HS-27A (cell line): ENCODE measurements around the gene TAF5.
"Not testable (repeated sequence)": the region's sequence is repeated elsewhere in the genome, so short reads cannot be mapped to it uniquely, and the experiment has no call there.

Experiments used
- DNase-seq: peaks from one replicate; pipeline ENCODE4 v3.0.0-alpha.2; 2012; ENCODE audit warnings: low read depth, missing footprints

TAF5 gene

GRCh38 chr10:103413564-103413963 lies 45.8 kb downstream of the TAF5 start:
- DNase-seq, result no peak

GRCh38 chr10:103415581-103415980 lies 47.8 kb downstream of the TAF5 start:
- DNase-seq, result no peak

DNA sequence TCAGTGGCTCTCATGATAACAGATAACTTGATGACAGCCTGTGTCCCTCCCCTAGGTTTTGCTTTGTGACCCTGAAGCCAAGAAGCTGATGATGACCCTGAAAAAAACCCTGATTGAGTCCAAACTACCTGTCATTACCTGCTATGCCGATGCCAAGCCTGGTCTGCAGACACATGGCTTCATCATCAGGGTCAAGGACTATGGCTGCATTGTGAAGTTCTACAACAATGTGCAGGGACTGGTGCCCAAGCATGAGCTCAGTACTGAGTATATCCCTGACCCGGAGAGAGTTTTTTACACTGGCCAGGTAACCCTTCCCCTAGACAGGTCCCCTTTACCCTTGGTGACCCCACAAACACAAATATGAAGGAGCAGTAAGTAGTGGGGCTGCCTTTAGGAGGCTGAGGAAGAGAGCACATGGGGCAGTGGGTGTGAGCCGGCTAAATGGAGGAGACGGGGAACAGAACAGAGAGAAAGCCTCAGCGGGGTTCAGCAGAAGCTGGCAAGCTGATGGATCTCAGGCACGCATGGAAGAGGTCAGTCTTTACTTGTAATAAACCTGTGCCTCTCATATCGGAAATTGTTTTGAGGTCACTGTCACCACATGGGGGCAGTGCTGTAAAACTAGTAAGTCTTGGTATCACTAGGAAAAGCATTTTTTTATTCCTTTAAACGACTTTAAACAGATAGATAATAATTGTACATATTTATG lies 48.8 kb downstream of the TAF5 start:
- DNase-seq, result no peak

DNA sequence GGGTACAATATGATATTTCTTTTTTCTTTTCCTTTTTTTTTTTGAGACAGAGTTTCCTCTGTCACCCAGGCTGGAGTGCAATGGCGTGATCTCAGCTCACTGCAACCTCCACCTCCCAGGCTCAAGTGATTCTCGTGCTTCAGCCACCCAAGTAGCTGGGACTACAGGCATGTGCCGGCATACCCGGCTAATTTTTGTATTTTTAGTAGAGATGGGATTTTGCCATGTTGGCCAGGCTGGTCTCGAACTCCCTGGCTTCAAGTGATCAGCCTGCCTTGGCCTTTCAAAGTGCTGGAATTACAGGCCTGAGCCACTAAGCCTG lies 49.3 kb downstream of the TAF5 start:
- DNase-seq, result not testable (repeated sequence)

DNA sequence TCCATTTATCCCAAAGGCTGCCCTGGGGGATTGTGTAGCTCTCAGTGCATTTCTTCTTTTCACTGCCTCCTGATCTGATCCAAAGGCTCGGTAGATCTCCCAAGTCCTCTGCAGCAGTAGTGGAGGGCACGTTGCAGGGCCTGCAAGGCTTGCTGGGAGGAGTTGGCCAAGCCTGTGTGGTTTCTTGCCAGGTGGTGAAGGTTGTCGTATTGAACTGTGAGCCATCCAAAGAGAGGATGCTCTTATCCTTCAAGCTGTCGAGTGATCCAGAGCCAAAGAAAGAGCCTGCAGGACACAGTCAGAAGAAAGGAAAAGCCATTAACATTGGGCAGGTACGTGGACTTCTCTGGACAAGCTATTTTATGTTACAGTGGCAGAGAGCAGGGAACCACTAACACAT lies 49.8 kb downstream of the TAF5 start:
- DNase-seq, result no peak

- no peak for DNase-seq
These were observed 51.3 kb downstream of the TAF5 start for GRCh38 chr10:103419101-103419500.

DNA sequence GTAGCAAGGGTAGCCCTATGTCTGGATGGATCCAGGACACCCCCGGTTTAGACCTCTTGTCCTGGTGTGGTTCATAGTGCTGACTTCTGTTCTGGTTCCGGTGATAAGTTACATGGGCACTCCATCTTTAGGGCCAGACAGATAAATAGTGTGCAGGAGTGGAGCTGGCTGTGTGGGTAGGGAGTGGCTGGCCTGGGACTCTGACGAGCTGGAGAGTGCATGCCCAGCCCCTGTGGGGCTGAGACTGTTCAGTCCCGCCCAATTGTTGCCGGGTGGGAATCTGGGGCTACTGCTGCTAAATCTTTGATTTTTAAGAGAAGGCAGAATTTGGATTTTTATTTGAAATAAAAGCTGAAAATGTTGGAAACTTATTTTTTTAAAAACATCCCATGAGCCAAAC lies 56.0 kb downstream of the TAF5 start:
- no peak for DNase-seq

DNA sequence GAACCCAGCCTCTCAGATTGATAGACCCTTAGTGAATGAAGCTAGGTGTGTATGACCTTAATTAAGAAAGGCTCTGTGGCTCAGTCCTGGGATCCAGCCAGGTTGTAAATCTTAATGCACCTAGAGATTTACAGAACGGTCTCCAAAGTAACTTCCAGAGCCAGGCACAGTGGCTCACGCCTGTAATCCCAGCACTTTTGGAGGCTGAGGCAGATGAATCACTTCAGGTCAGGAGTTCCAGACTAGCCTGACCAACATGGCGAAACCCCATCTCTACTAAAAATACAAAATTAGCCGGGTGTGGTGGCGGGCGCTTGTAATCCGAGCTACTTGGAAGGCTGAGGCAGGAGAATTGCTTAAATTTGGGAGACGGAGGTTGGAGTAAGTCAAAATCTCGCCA lies 60.1 kb downstream of the TAF5 start:
- no peak for DNase-seq

DNA sequence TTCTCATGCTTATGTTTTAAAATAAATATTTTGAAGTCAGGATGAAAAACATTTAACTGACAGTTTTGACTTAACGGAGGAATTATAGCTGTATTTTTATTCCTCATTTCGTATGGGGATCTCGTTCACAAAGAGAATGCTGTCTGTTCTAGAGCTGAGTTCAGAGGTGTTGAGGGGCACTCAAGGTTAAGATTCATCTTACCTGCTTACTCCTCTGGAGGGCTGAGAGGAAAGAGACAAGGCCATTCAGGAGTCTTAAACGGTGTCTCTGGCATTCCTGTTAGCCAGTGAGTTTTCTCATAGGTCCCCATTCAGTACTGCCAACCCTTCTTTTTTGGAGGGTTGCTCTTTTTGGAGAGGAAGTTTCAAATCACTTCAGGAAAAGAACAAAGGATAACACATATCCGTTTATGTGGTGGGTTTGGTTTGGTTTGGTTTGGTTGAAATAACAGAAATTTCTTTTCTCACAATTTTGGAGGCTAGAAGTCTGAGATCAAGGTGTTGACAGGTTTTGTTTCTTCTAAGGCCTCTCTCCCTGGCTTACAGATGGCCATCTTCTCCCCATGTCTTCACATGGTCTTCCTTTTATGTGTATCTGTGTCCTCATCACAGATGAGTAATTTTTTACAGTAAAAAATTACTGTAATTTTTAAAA lies 61.3 kb downstream of the TAF5 start:
- DNase-seq, result no peak

GRCh38 chr10:103429647-103430046 lies 61.9 kb downstream of the TAF5 start:
- no peak for DNase-seq

- no peak for DNase-seq
These were observed 64.1 kb downstream of the TAF5 start for GRCh38 chr10:103431902-103432301.

GRCh38 chr10:103433858-103434257 lies 66.1 kb downstream of the TAF5 start:
- DNase-seq, result no peak
